HepG2 (cell line): ENCODE data around the gene TEAD3. TPM values are rescaled to one million over a fixed set of nuclear protein-coding genes. Genes with fewer than 3 reads are reported as not detected.
A peak's percentile ranks its signal among the peaks of the same experiment; 100 is the strongest.

Source experiments
- AKAP8 ChIP-seq: sonication (generic); formaldehyde crosslinking; IDR thresholded peaks from 2 replicates; pipeline ENCODE4 v1.5.1; 2020; ENCODE audit warnings: mild to moderate bottlenecking, missing genetic modification reagents
- BRD4 ChIP-seq: sonication (generic); formaldehyde crosslinking; IDR thresholded peaks from 2 replicates; pipeline ENCODE4 v1.4.0; 2020; ENCODE audit warnings: missing genetic modification reagents
- NFYC ChIP-seq: IDR thresholded peaks from 2 replicates; pipeline ENCODE4 v1.6.1; 2016; ENCODE audit warnings: missing genetic modification reagents, missing compliant biosample characterization
- SIN3A ChIP-seq: IDR thresholded peaks from 2 replicates; pipeline ENCODE4 v1.6.1; 2011; ENCODE audit warnings: low read depth, mild to moderate bottlenecking, control low read depth, low read length, borderline replicate concordance
- SMAD1 ChIP-seq: sonication (generic); formaldehyde crosslinking; IDR thresholded peaks from 2 replicates; pipeline ENCODE4 v1.4.0; 2020; ENCODE audit warnings: missing genetic modification reagents, low read depth, mild to moderate bottlenecking, borderline replicate concordance
- THAP9 ChIP-seq: sonication (generic); formaldehyde crosslinking; IDR thresholded peaks from 2 replicates; pipeline ENCODE4; 2020; ENCODE audit warnings: missing genetic modification reagents, mild to moderate bottlenecking, borderline replicate concordance
- YY1 ChIP-seq: IDR thresholded peaks from 2 replicates; pipeline ENCODE4 v1.6.1; 2011; ENCODE audit warnings: low read length, low read depth, moderate library complexity, mild to moderate bottlenecking; ENCODE audit not compliant: insufficient read depth, insufficient replicate concordance
- ZC3H4 ChIP-seq: sonication (generic); formaldehyde crosslinking; IDR thresholded peaks from 2 replicates; pipeline ENCODE4 v1.4.0; 2020; ENCODE audit warnings: missing genetic modification reagents, borderline replicate concordance
- ZNF101 ChIP-seq: sonication (generic); formaldehyde crosslinking; IDR thresholded peaks from 2 replicates; pipeline ENCODE4 v1.4.0; 2020; ENCODE audit warnings: mild to moderate bottlenecking, low read depth, missing genetic modification reagents, borderline replicate concordance
- ZNF282 ChIP-seq: fragments of 450-650 bp; IDR thresholded peaks from 2 replicates; pipeline ENCODE4 v1.6.1; 2018; ENCODE audit not compliant: partially characterized antibody
- ZNF766 ChIP-seq: sonication (generic); formaldehyde crosslinking; IDR thresholded peaks from 2 replicates; pipeline ENCODE4 v1.5.0; 2020; ENCODE audit warnings: missing genetic modification reagents, borderline replicate concordance
- polyA plus RNA-seq, 8 experiments: library from polyadenylated mRNA; depleted of rRNA in 3 of 8; stranded (reverse) in 7 of 8; unstranded in 1 of 8; fragments of >200 nt; fragmentation: Illumina TruSeq in 4 of 8; extraction: Trizol in 4 of 8; gene quantifications; 2 replicates each; pipeline versions ENCODE4 v1.2.1 to v1.2.3, GENCODE V29; 2011 to 2016; ENCODE audit warnings: low read depth in 4 of 8, missing spikeins in 1 of 8, mixed read lengths in 1 of 8; ENCODE audit not compliant: insufficient read depth in 1 of 8
- total RNA-seq, 5 experiments: library from RNA; depleted of rRNA; stranded (reverse); fragments of >200 nt; fragmentation: Illumina TruSeq; extraction: Trizol; gene quantifications; 2 replicates each; pipeline ENCODE4 v1.2.3, GENCODE V29; 2016; ENCODE audit warnings: low read depth in 1 of 5
- TF ChIP-seq, protein P1 (sequence below): sonication (generic); formaldehyde crosslinking; IDR thresholded peaks from 2 replicates; pipeline ENCODE4 v1.4.0; 2020; ENCODE audit warnings: mild to moderate bottlenecking, missing genetic modification reagents, borderline replicate concordance
- TF ChIP-seq, protein P2 (sequence below): sonication (generic); formaldehyde crosslinking; IDR thresholded peaks from 2 replicates; pipeline ENCODE4 v1.4.0; 2020; ENCODE audit warnings: missing genetic modification reagents
- TF ChIP-seq, protein P3 (sequence below): fragments of 450-650 bp; IDR thresholded peaks from 2 replicates; pipeline ENCODE4 v1.6.1; 2017
- TF ChIP-seq, protein P4 (sequence below): sonication (generic); formaldehyde crosslinking; IDR thresholded peaks from 2 replicates; pipeline ENCODE4 v1.8.0; 2022; ENCODE audit warnings: missing genetic modification reagents, low read depth, mild to moderate bottlenecking, borderline replicate concordance
- TF ChIP-seq, protein P5 (sequence below): sonication (generic); formaldehyde crosslinking; IDR thresholded peaks from 2 replicates; pipeline ENCODE4 v1.4.0; 2020; ENCODE audit warnings: missing genetic modification reagents

TEAD3 gene
- total and polyA plus RNA-seq, 2 of the 13 experiments (the other 11 are each of a cell fraction or from before 2014, with no cell fraction given) = 15.1 to 16.5 TPM

GRCh38 chr6:35452183-35453090 is 44.4 kb downstream of the TEAD3 start, which contains the start of gene FANCE (continued):
- TF ChIP-seq, protein P1, sequence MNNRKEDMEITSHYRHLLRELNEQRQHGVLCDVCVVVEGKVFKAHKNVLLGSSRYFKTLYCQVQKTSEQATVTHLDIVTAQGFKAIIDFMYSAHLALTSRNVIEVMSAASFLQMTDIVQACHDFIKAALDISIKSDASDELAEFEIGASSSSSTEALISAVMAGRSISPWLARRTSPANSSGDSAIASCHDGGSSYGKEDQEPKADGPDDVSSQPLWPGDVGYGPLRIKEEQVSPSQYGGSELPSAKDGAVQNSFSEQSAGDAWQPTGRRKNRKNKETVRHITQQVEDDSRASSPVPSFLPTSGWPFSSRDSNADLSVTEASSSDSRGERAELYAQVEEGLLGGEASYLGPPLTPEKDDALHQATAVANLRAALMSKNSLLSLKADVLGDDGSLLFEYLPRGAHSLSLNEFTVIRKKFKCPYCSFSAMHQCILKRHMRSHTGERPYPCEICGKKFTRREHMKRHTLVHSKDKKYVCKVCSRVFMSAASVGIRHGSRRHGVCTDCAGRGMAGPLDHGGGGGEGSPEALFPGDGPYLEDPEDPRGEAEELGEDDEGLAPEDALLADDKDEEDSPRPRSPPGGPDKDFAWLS (CRISPR knock-in tag) = no peak
- peak; percentile 40; the same call in 1 of the 2 replicates for TF ChIP-seq NFYC
- TF ChIP-seq ZNF101 = no peak
- TF ChIP-seq, protein P2, sequence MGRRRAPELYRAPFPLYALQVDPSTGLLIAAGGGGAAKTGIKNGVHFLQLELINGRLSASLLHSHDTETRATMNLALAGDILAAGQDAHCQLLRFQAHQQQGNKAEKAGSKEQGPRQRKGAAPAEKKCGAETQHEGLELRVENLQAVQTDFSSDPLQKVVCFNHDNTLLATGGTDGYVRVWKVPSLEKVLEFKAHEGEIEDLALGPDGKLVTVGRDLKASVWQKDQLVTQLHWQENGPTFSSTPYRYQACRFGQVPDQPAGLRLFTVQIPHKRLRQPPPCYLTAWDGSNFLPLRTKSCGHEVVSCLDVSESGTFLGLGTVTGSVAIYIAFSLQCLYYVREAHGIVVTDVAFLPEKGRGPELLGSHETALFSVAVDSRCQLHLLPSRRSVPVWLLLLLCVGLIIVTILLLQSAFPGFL (CRISPR knock-in tag) = no peak
- peak; percentile 43; the same call in 1 of the 2 replicates for TF ChIP-seq THAP9 (CRISPR knock-in tag)
- TF ChIP-seq AKAP8 (CRISPR knock-in tag) = peak; percentile 76; the same call in 1 of the 2 replicates
- TF ChIP-seq, protein P3, sequence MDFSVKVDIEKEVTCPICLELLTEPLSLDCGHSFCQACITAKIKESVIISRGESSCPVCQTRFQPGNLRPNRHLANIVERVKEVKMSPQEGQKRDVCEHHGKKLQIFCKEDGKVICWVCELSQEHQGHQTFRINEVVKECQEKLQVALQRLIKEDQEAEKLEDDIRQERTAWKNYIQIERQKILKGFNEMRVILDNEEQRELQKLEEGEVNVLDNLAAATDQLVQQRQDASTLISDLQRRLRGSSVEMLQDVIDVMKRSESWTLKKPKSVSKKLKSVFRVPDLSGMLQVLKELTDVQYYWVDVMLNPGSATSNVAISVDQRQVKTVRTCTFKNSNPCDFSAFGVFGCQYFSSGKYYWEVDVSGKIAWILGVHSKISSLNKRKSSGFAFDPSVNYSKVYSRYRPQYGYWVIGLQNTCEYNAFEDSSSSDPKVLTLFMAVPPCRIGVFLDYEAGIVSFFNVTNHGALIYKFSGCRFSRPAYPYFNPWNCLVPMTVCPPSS = no peak
- peak; percentile 71 for TF ChIP-seq YY1
- TF ChIP-seq ZNF282 = no peak
- TF ChIP-seq ZNF766 (CRISPR knock-in tag) = peak; percentile 89
- 0 out of 2 replicates have a peak, but pooled peaks have one; percentile 36 for TF ChIP-seq SIN3A
- TF ChIP-seq, protein P4, sequence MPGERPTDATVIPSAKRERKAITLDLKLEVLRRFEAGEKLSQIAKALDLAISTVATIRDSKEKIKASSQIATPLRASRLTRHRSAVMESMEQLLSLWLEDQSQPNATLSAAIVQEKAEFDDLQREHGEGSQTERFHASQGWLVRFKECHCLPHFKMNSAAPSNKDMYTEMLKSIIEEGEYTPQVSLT (CRISPR knock-in tag) = no peak
- no peak for TF ChIP-seq ZC3H4 (CRISPR knock-in tag)
- TF ChIP-seq, protein P5, sequence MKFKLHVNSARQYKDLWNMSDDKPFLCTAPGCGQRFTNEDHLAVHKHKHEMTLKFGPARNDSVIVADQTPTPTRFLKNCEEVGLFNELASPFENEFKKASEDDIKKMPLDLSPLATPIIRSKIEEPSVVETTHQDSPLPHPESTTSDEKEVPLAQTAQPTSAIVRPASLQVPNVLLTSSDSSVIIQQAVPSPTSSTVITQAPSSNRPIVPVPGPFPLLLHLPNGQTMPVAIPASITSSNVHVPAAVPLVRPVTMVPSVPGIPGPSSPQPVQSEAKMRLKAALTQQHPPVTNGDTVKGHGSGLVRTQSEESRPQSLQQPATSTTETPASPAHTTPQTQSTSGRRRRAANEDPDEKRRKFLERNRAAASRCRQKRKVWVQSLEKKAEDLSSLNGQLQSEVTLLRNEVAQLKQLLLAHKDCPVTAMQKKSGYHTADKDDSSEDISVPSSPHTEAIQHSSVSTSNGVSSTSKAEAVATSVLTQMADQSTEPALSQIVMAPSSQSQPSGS (CRISPR knock-in tag) = peak; percentile 44; the same call in 1 of the 2 replicates
- TF ChIP-seq BRD4 (CRISPR knock-in tag) = peak; percentile 16; the same call in 1 of the 2 replicates
- TF ChIP-seq SMAD1 = 0 out of 2 replicates have a peak, but pooled peaks have one; percentile 7
